Memory B cell (primary cell): ENCODE results near the gene A3GALT2.

Source experiments
- ATAC-seq: fragments of 150-1000 bp; cut with Tn5 transposase; 2 replicates; pipeline ENCODE4 v1.10.0; 2021; ENCODE audit warnings: low read depth, mild to moderate bottlenecking, moderate library complexity
- DNase-seq, 2 donors: peaks; one replicate each; pipeline ENCODE4 v3.0.0; 2022; ENCODE audit warnings: low spot score in 2 of 2
- H3K27ac Mint-ChIP-seq: one replicate; pipeline ENCODE4 v1.8.0; 2022; ENCODE audit warnings: mild to moderate bottlenecking, moderate library complexity, mixed read lengths
- H3K27me3 Mint-ChIP-seq: one replicate; pipeline ENCODE4 v1.8.0; 2022; ENCODE audit warnings: mixed read lengths
- H3K36me3 Mint-ChIP-seq: one replicate; pipeline ENCODE4 v1.8.0; 2022; ENCODE audit warnings: mild to moderate bottlenecking, mixed read lengths
- H3K4me1 Mint-ChIP-seq: one replicate; pipeline ENCODE4 v1.8.0; 2022; ENCODE audit warnings: mixed read lengths
- H3K4me3 Mint-ChIP-seq: one replicate; pipeline ENCODE4 v1.8.0; 2022; ENCODE audit warnings: mild to moderate bottlenecking, moderate library complexity, mixed read lengths
- H3K9me3 Mint-ChIP-seq: one replicate; pipeline ENCODE4 v1.8.0; 2022; ENCODE audit warnings: mixed read lengths

A3GALT2 gene

GRCh38 chr1:33320619-33321165, at the start of gene A3GALT2:
A3GALT2 (minus strand) TSS chr1:33321098; CDS start chr1:33321098, 0 bp downstream.
- Mint-ChIP-seq H3K27me3 (peaks cover 13% of the 10 kb centered on the region), H3K4me3 (no peak within 1 kb of the TSS), H3K36me3 (peaks cover 5% of the 10 kb centered on the region), H3K9me3 (no peaks in the 10 kb centered on the region), H3K27ac (no peak within 1 kb of the TSS), H3K4me1 (no peaks in the 10 kb centered on the region)
- DNase-seq (no peak), ATAC-seq (no peak)

GRCh38 chr1:33370301-33370700, 49.4 kb upstream of the A3GALT2 start:
- Mint-ChIP-seq H3K27me3 (peaks cover 12% of the 10 kb centered on the region), H3K27ac (no peak overlapping the region), H3K36me3 (no peaks in the 10 kb centered on the region), H3K4me3 (no peak overlapping the region), H3K4me1 (no peaks in the 10 kb centered on the region), H3K9me3 (no peaks in the 10 kb centered on the region)
- DNase-seq (no peak), ATAC-seq (no peak)

- Mint-ChIP-seq H3K4me1 (no peaks in the 10 kb centered on the region), H3K27me3 (peaks cover 11% of the 10 kb centered on the region), H3K9me3 (no peaks in the 10 kb centered on the region), H3K36me3 (no peaks in the 10 kb centered on the region), H3K4me3 (no peak overlapping the region), H3K27ac (no peak overlapping the region)
- ATAC-seq (no peak), DNase-seq (no peak)
These were observed 48.9 kb upstream of the A3GALT2 start for GRCh38 chr1:33369764-33370163.

- ATAC-seq (no peak), DNase-seq (no peak)
- H3K9me3 Mint-ChIP-seq, result no peaks in the 10 kb centered on the region
- no peaks in the 10 kb centered on the region for H3K36me3 Mint-ChIP-seq
- no peaks in the 10 kb centered on the region for H3K4me1 Mint-ChIP-seq
- H3K4me3 Mint-ChIP-seq, result no peak overlapping the region
- H3K27ac Mint-ChIP-seq, result no peak overlapping the region
- peaks cover 11% of the 10 kb centered on the region for H3K27me3 Mint-ChIP-seq
These were observed 48.2 kb upstream of the A3GALT2 start for GRCh38 chr1:33369081-33369480.

GRCh38 chr1:33368431-33368830, 47.5 kb upstream of the A3GALT2 start:
- ATAC-seq (no peak), DNase-seq (no peak)
- H3K27me3 Mint-ChIP-seq, result peaks cover 9% of the 10 kb centered on the region
- H3K9me3 Mint-ChIP-seq, result no peaks in the 10 kb centered on the region
- H3K4me3 Mint-ChIP-seq, result no peak overlapping the region
- H3K27ac Mint-ChIP-seq, result no peak overlapping the region
- no peaks in the 10 kb centered on the region for H3K4me1 Mint-ChIP-seq
- H3K36me3 Mint-ChIP-seq, result no peaks in the 10 kb centered on the region

GRCh38 chr1:33367485-33368405, 46.8 kb upstream of the A3GALT2 start:
- Mint-ChIP-seq H3K27ac (no peak overlapping the region), H3K27me3 (peaks cover 7% of the 10 kb centered on the region)
- peak; percentile 99 for ATAC-seq

GRCh38 chr1:33366762-33367484, 46.0 kb upstream of the A3GALT2 start:
- peaks cover 7% of the 10 kb centered on the region for H3K27me3 Mint-ChIP-seq
- no peak overlapping the region for H3K4me3 Mint-ChIP-seq
- H3K27ac Mint-ChIP-seq, result no peak overlapping the region
- H3K4me1 Mint-ChIP-seq, result no peaks in the 10 kb centered on the region
- DNase-seq (no peak), ATAC-seq (no peak)
- H3K9me3 Mint-ChIP-seq, result no peaks in the 10 kb centered on the region
- H3K36me3 Mint-ChIP-seq, result no peaks in the 10 kb centered on the region

More at GRCh38 chr1:33367485-33368405, 46.8 kb upstream of the A3GALT2 start:
- Mint-ChIP-seq H3K4me3 (no peak overlapping the region), H3K9me3 (no peaks in the 10 kb centered on the region), H3K36me3 (no peaks in the 10 kb centered on the region), H3K4me1 (no peaks in the 10 kb centered on the region)
- peak; percentile 84 to 90 for DNase-seq

GRCh38 chr1:33365560-33365997, 44.7 kb upstream of the A3GALT2 start:
- Mint-ChIP-seq H3K4me1 (peaks cover 6% of the 10 kb centered on the region), H3K27me3 (peaks cover 3% of the 10 kb centered on the region)
- DNase-seq, result no peak

GRCh38 chr1:33364565-33364918, 43.6 kb upstream of the A3GALT2 start:
- Mint-ChIP-seq H3K36me3 (no peaks in the 10 kb centered on the region), H3K27me3 (peaks cover 3% of the 10 kb centered on the region), H3K4me1 (peaks cover 6% of the 10 kb centered on the region), H3K27ac (no peak overlapping the region), H3K4me3 (no peak overlapping the region), H3K9me3 (no peaks in the 10 kb centered on the region)
- no peak for DNase-seq
- ATAC-seq, result no peak

More at GRCh38 chr1:33365560-33365997, 44.7 kb upstream of the A3GALT2 start:
- H3K9me3 Mint-ChIP-seq, result no peaks in the 10 kb centered on the region
- no peak overlapping the region for H3K4me3 Mint-ChIP-seq
- no peak overlapping the region for H3K27ac Mint-ChIP-seq
- no peak for ATAC-seq
- H3K36me3 Mint-ChIP-seq, result no peaks in the 10 kb centered on the region

- Mint-ChIP-seq H3K27me3 (peaks cover 2% of the 10 kb centered on the region), H3K36me3 (no peaks in the 10 kb centered on the region), H3K27ac (no peak overlapping the region), H3K4me3 (no peak overlapping the region), H3K9me3 (no peaks in the 10 kb centered on the region), H3K4me1 (peaks cover 6% of the 10 kb centered on the region)
- no peak for DNase-seq
- no peak for ATAC-seq
These were observed 42.6 kb upstream of the A3GALT2 start for GRCh38 chr1:33363470-33363861.

GRCh38 chr1:33363021-33363420, 42.1 kb upstream of the A3GALT2 start:
- no peak overlapping the region for H3K27ac Mint-ChIP-seq
- no peak for DNase-seq
- no peaks in the 10 kb centered on the region for H3K9me3 Mint-ChIP-seq
- H3K4me3 Mint-ChIP-seq, result no peak overlapping the region
- no peaks in the 10 kb centered on the region for H3K36me3 Mint-ChIP-seq
- peaks cover 6% of the 10 kb centered on the region for H3K4me1 Mint-ChIP-seq
- no peak for ATAC-seq
- peaks cover 2% of the 10 kb centered on the region for H3K27me3 Mint-ChIP-seq

- no peaks in the 10 kb centered on the region for H3K27me3 Mint-ChIP-seq
- no peak for DNase-seq
- peak overlapping the region; percentile 2 for H3K27ac Mint-ChIP-seq
- no peak for ATAC-seq
- H3K4me1 Mint-ChIP-seq, result peaks cover 6% of the 10 kb centered on the region
- no peaks in the 10 kb centered on the region for H3K36me3 Mint-ChIP-seq
- H3K9me3 Mint-ChIP-seq, result no peaks in the 10 kb centered on the region
- H3K4me3 Mint-ChIP-seq, result no peak overlapping the region
These were observed 40.8 kb upstream of the A3GALT2 start for GRCh38 chr1:33361532-33362235.

GRCh38 chr1:33360367-33360766, 39.5 kb upstream of the A3GALT2 start:
- Mint-ChIP-seq H3K27ac (no peak overlapping the region), H3K9me3 (no peaks in the 10 kb centered on the region), H3K27me3 (no peaks in the 10 kb centered on the region), H3K4me1 (peaks cover 6% of the 10 kb centered on the region), H3K4me3 (no peak overlapping the region), H3K36me3 (no peaks in the 10 kb centered on the region)
- no peak for DNase-seq
- ATAC-seq, result no peak

GRCh38 chr1:33359931-33360330, 39.0 kb upstream of the A3GALT2 start:
- ATAC-seq, result no peak
- H3K4me1 Mint-ChIP-seq, result peaks cover 6% of the 10 kb centered on the region
- no peak overlapping the region for H3K27ac Mint-ChIP-seq
- H3K27me3 Mint-ChIP-seq, result no peaks in the 10 kb centered on the region
- no peaks in the 10 kb centered on the region for H3K9me3 Mint-ChIP-seq
- no peaks in the 10 kb centered on the region for H3K36me3 Mint-ChIP-seq
- H3K4me3 Mint-ChIP-seq, result no peak overlapping the region
- no peak for DNase-seq
